Measurements from ENCODE around the gene ADSS1.

ADSS1 gene

DNA sequence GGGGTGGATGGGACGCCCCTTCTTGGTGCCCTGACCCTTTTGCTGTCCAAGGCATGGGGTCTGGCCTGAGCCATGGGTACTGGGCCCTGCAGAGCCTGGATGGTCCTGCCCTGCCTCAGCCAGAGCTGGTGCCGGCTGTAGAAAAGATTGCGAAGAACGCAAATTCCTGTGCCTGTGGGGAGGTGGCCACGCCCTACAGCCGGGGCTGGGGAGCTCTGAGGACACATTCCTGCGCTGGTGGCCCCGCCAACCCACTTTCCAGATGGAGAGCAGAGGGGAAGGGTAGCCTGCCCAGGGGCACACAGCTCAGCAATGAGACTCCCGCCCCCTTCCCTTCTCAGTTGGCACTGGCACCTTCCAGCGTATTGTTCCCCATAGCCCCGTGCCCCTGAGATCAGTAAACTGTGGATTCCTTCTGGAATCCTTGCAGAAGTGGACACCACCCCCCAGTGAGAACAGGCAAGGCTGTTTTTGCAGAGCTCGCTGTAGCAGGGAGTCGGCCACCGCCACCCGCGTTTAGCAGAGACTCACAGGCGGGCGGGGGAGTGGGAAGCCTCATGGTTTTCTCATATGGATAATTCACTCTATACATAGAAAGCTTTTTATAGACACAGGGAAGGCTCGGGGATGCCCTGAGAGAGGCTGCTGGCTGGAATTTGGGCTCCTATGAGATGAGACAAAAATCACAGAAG lies 26.0 kb upstream of the ADSS1 start:
- peak in 32 of 56 donors; percentile 26 to 74 (median 50) for DNase-seq

DNA sequence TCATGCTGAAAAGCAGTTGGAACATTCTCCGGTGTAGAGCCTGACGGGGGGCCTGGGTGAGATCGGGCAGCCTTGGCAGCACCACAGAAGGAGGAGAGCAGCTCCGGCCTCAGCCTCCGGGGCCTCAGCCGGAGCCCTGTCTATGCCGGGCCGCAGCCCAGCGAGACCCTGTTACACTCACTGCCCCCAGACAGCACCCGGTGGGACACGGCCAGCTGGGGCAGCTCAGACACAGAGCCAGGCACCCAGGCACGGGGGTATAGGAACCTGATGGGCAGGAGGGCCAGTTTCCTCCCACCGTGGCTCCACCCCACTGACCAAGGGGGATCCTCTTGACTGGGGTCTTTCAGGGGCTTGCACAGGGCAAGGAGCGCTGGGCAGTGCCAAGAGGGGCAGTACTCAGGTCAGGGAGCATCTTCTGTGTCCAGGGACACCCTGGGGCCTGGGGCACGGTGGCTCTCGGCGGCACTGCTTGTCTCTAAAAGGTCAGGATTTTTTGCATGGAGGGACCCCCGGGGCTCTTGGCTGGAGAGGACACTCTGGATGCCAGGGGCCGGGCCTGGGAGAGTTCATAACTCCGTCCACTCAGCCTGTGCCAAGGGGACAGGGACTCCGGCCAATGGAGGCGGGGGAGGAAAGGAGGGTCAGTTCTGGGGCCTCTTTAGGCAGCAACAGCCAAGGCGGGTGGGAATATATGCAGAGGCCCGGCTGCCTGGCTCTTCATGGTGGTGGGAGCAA lies 25.2 kb upstream of the ADSS1 start:
- peak in 24 of 56 donors; percentile 13 to 67 (median 42) for DNase-seq

DNA sequence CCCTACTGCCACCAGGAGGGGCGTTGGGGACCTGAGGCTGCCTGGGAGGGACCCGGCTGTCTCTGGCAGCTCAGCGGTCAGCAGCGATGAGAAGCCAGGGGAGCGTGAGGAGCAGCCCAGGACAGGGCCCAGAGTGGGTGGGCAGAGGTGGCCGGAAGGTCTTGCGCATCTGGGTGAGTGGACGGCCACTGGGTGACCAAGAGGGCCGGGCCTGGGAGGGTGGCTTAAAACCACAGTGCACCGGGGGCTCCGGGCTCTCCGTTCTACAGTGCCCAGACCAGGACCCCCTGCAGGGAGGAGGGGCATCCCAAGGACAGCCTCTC lies 24.6 kb upstream of the ADSS1 start:
- DNase-seq, result no peak

DNA sequence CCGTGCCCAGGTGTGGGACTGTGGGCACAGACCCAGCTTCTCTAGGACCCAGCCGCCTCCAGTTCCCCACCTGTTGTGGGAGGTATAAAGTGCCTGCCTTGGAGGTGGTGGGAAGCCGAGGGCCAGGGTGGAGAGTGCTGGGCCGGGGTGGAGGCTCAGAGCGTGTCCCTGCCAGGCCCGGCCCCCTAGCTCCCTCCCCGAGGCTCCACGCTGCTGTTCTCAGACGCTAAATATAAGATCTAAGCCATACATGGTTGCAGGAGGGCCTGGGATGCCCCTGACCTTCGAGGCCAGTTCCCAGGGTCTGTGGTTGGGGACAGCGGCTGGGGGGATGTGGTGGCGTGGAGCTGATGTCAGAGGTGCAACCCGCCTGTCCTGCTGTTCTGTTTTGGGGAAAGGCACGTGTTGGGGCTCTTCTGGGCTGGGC lies 23.8 kb upstream of the ADSS1 start:
- no peak for DNase-seq

DNA sequence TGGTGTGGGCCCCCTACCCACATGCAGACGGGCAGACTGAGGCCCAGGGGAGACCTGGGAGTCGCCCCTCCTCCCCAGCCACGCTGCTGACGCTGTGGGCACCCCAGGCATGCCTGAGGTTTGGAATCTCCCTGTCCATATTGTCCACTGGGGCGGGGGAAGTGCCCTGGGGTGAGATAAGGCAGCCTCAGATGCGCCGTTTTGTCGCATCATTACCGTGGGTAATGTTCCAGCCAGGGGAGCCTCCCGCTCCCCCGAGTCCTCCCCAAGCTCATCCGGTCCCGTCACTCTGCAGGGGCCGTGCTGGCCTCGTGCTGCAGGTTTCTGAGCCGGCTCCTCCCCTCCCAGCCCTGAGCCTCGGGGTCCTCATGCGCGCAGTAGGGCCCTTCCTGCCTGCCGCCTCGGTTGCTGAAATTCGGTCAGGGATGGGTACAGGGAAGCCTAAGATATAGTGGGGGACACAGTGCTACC lies 23.2 kb upstream of the ADSS1 start:
- no peak for DNase-seq

DNA sequence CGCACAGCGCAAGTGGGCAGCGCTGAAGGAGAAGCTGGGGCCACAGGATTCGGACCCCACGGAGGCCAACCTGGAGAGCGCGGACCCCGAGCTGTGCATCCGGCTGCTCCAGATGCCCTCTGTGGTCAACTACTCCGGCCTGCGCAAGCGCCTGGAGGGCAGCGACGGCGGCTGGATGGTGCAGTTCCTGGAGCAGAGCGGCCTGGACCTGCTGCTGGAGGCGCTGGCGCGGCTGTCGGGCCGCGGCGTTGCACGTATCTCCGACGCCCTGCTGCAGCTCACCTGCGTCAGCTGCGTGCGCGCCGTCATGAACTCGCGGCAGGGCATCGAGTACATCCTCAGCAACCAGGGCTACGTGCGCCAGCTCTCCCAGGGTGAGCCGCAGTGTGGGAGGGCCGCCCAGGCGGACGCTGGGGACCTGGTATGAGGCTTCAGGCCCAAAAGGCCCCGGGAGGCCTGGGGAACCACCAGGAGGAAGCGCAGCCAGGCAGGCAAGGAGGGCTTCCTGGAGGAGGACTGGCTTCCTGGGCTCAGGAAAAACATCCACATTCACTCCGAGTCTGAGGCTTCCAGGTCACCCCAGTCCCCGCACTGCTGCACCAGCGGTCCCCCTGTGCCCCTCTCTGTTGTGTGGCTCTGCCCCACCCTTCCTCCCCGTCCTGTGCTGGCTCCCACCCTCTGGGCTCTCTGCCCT lies 22.5 kb upstream of the ADSS1 start:
- no peak for DNase-seq

DNA sequence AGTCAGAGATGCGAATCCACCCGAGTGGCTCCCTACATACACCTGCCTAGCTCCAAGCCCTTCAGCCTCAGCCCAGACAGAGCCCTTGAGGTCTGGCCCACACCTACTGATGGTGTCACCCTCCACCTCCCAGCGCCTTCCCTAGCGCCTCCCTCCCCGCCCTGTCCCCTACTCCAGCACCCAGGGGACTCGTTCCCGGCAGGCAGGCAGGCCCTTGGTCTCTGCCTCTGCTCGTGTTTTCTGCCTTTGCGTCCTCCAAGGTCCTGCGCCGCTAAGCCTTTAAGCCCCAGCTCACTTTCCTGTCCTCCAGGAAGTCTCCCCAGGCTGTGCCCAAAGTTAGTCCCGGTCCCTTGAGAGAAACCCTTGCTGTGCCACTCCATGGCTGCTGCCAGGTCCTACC lies 21.9 kb upstream of the ADSS1 start:
- no peak for DNase-seq

DNA sequence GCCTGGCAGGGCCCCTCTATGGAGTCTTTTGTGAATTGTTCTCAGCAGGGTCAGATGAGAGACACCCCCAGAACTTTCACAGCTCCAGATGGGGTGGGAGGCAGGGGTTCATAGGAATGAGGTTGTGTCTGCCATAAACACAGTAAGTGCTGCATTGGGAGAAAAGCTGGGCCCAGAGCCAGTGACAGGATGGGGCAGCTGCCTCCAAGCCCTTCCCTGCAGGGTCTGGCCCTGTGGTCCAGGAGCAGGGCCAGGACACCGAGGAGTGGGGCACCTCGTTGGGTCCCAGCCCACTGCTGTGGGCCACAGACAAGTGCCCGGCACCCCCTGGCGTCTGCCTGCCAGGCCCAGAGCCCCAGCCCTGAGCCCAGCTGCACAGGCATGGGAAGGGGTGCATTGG lies 21.4 kb upstream of the ADSS1 start:
- DNase-seq, result peak in 25 of 56 donors; percentile 18 to 76 (median 50)

DNA sequence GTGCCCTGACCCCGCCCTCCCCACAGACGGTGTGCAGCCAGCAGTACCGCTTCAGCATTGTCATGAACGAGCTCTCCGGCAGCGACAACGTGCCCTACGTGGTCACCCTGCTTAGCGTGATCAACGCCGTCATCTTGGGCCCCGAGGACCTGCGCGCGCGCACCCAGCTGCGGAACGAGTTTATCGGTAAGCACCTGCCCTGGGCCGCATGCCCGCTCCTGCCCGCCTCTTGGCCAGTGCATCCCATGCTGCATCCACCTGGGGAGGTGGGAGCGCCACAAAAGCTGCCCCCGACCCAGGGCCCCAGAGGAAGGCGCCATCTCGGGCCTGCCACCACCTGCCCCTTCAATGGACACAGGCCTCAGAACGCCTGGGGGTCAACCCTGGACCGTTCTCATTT lies 20.8 kb upstream of the ADSS1 start:
- no peak for DNase-seq

DNA sequence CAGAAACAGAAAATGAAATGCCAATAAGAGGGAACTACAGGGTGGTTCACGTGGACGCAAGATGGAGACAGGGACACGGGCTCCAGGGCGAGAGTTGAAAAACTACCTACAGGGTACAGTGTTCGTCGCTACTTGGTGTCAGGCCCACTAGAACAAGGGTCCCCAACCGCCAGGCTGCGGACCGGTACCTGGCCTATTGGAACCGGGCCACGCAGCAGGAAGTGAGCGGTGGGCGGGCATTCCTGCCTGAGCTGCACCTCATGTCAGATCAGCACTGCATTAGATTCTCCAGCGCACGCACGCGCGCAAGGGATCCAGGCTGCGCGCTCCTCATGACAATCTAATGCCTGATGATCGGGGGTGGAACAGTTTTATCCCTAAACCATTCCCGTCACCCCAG lies 19.8 kb upstream of the ADSS1 start:
- DNase-seq, result no peak

DNA sequence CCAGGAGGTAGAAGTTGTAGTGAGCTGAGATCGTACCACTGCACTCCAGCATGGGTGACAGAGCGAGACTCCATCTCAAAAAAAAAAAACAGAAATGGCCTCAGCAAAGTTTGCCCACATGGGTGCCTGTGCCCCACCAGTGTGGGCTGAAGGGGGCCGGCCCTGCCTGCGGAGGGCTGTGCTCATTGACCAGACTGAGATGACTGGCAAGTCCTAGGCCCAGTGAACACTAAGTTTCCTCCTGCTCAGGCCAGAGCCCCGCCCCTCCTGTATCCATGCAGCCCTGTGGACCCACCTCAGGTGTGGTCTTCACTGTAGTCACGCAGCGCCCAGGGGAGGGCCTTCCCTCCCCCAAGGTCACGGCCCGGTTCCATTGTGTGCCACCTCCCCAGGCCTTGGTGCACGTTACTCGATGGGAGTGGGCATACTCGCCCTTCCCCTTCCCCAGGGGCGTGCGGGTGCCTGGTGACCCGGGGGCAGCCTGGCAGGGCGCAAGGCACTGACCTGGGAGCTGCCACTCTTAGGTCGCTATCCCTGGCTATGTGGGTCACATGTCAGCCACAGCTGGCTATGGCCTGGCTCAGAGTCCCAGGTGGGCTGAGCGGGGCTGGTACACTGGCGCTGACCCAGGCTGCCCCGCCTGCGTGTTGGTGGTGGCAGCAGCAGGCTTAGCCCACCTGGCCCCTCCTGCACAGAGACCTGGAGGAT lies 18.5 kb upstream of the ADSS1 start:
- DNase-seq, result no peak

DNA sequence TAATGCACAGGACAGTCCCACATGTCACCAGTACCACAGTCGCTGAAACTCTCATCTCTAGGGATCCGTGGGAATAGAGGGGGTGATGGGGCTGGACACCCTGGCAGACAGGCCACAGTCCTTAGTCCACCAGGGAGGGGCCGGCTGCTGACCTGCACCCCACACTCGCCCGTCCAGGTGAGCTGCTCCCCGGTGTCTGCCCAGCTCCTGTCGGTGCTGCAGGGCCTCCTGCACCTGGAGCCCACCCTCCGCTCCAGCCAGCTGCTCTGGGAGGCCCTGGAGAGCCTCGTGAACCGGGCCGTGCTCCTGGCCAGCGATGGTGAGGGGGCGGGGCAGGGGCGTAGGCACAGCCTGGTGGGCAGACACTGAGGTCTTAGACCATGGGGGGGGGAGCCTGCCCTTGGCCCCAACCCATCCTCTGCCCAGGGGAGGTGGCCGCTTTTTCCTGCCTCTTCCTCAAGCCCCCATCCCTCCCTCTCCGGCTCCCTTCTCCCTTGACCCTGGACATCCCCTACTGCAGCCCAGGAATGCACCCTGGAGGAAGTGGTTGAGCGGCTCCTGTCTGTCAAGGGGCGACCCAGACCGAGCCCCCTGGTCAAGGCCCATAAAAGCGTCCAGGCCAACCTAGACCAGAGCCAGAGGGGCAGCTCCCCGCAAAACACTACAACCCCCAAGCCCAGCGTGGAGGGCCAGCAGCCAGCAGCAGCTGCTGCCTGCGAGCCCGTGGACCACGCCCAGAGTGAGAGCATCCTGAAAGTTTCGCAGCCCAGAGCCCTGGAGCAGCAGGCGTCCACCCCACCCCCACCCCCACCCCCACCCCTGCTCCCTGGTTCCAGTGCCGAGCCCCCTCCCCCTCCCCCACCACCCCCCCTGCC lies 17.1 kb upstream of the ADSS1 start:
- DNase-seq, result no peak

DNA sequence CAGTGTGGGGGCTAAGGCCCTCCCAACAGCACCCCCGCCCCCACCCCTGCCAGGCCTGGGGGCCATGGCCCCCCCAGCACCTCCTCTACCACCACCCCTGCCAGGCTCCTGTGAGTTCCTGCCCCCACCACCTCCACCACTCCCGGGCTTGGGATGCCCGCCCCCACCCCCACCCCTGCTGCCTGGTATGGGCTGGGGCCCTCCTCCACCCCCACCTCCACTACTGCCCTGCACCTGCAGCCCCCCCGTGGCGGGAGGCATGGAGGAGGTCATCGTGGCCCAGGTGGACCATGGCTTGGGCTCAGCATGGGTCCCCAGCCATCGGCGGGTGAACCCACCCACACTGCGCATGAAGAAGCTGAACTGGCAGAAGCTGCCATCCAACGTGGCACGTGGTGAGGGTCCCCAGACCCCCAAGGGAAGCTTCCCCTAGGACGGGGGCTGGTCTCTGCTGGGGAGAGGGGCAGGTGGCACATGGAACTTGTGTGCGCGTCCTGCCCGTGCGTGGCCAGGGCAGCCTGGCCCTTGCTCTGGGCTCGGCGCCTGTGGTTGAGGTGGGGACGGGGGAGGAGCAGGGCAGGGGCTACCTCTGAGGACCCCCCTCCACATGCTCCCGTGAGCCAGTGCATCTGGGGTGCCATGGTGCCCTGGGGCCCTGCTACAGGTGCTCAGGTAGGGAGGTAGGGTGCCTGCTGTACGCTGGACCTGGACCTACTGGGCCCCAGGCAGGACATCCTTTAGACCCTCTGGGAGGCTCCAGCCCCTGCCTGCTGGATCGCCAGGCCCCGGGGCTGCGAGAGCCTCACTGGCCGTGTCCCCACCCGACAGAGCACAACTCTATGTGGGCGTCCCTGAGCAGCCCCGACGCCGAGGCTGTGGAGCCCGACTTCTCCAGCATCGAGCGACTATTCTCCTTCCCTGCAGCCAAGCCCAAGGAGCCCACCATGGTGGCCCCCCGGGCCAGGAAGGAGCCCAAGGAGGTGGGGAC lies 16.1 kb upstream of the ADSS1 start:
- DNase-seq, result no peak

DNA sequence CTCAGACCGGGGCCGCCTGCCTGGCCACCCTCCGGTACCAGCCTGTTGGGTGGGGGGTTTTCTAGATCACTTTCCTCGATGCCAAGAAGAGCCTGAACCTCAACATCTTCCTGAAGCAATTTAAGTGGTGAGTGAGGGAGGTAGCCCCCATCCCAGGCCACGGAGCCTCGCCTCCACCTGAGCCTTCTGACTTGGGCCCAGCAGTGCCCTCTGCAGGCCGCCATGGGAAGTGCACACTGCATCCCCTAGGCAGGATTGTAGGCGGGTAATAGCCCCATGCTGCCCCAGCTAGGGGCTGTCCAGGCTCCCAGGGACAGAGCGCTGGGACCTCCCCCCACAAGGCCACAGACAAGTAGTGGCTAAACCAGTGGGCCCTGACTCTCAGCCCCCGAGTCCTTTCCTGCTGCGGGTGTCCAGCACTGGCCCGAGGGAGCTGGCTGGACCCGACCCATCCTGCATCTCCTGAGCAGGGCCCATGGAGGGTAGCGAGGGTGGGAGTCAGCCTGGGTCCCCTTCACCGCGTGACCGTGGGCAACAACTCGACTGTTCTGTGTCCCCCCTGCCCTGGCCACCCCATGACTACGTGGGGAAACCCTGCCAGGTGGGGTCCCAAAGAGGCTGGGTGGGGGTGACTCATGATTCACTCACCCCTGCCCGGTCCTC lies 15.3 kb upstream of the ADSS1 start:
- DNase-seq, result peak in 31 of 56 donors; percentile 20 to 79 (median 47)

DNA sequence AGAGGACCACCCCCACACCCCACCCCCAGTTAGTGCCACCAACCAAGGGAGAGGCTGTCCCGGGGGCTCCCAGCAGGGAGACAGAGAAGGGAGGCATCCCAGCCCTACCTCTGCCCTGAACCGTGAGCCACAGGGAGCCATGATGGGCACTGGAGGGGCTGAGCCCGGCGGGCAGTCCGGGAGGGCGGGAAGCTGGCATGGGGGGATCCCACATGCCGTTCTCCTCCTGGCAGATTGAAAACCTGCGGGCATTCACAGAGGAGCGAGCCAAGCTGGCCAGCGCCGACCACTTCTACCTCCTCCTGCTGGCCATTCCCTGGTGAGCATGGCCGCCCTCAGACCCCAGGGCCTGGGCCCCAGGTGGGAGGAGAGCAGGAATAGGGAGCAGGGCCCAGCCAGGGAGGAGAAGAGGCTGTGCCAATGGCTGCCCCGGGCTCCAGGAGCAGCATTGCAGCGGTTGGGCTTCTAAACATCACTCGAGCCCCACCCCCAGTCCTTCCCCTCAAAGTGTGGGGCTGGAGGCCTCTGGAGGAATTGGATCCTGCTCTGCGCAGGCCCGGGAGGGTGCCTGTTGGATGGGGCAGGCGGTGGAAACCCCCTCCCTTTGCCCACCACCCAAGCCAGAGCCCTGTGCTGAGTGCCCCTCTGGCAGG lies 14.5 kb upstream of the ADSS1 start:
- DNase-seq, result no peak

DNA sequence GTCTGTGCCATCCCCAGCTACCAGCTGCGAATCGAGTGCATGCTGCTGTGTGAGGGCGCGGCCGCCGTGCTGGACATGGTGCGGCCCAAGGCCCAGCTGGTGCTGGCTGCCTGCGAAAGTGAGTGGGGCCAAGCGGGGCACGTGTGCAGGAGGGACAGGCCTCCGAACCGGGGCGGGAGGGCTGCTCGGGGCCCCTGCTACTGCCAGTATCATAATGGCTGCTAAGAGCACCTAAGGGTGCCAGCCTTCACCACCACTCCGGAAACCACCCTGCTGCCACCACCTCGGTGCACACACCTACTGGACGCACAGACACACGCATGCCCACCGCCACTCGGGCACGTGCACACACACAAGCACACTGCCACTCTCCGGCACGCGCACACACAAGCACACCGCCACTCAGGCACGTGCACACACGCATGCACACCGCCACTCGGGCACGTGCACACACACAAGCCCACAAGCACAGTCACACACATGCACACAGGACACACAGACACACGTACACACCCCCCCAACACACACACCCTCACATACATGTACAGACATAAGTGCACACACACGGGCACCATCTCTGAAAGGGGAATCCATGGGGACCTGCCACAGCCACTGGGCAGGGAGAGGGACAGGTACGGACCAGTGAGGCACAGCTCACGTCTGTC lies 13.8 kb upstream of the ADSS1 start:
- no peak for DNase-seq

DNA sequence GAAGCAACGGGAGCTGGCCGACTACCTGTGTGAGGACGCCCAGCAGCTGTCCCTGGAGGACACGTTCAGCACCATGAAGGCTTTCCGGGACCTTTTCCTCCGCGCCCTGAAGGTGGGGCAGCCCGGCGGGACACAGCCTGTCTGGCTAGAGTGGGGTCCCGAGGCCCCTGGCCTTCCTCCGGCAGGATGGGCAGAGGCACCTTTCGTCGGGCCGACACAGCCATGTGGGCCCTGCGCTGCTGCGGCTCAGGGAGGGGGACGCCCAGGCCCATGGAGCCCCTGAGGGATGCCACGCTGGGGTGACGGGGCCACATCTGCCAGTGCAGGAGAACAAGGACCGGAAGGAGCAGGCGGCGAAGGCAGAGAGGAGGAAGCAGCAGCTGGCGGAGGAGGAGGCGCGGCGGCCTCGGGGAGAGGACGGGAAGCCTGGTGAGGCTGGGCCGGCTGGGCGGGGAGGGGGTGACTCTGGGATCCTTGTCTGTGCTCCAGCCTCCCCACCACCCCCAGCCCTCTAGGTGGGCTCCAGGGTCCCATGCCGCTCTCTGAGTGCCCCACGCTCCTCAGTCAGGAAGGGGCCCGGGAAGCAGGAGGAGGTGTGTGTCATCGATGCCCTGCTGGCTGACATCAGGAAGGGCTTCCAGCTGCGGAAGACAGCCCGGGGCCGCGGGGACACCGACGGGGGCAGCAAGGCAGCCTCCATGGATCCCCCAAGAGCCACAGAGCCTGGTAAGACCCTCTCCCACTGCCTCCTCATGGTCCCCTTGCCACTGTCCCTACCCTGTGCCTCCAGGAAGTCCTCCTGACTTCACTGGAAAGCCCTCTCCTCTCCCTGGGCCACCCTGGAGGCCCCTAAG lies 10.9 kb upstream of the ADSS1 start:
- no peak for DNase-seq

All from amygdala (tissue), 56 donors.